HepG2 (cell line): Measurements from ENCODE around the gene PCDHGB2. TPM values are rescaled to one million over a fixed set of nuclear protein-coding genes. Genes with fewer than 3 reads are reported as not detected.
"Not testable (repeated sequence)": the region's sequence is repeated elsewhere in the genome, so short reads cannot be mapped to it uniquely, and the experiment has no call there.

ENCODE experiments used
- ATAC-seq: fragments of 200-7000 bp; cut with Tn5 transposase; 3 replicates; pipeline ENCODE4 v1.9.1; 2020; ENCODE audit warnings: mild to moderate bottlenecking, moderate library complexity
- BruUV-seq: library from RNA; stranded (reverse); fragments of 400-500 nt; replicated peaks from 2 replicates; lab custom pipeline; 2021; lab: Mats Ljungman, UMichigan
- CTCF ChIA-PET: fragments of 300-600 bp; formaldehyde crosslinking; extraction: SDS; loops from one replicate; lab custom pipeline; 2021; ENCODE audit warnings: low total read pairs, inconsistent platforms, low intra/inter-chr PET ratio; lab: Yijun Ruan, JAX
- POLR2A ChIA-PET: fragments of 350-600 bp; sonication (Branson Sonifier 250); formaldehyde crosslinking; loops from one replicate; lab custom pipeline; 2020; ENCODE audit warnings: antibody characterized with exemption, inconsistent platforms; lab: Yijun Ruan, JAX
- DNase-seq: peaks from one replicate; pipeline ENCODE4 v3.0.0-alpha.2; 2015; ENCODE audit warnings: low spot score
- FAIRE-seq: peaks from 3 replicates; lab custom pipeline; 2011; peaks lifted over from hg19 to GRCh38; lab: Jason Lieb, UNC
- H2AFZ ChIP-seq: one replicate; pipeline ENCODE4 v1.6.1; 2011; ENCODE audit warnings: low read length, inconsistent platforms
- H3K27ac ChIP-seq: fragments of 300-600 bp; 3 replicates; pipeline ENCODE4 v1.8.0; 2011; ENCODE audit warnings: mixed run types, mild to moderate bottlenecking, mixed read lengths, low read length, inconsistent platforms; ENCODE audit not compliant: insufficient read depth; ENCODE audit errors: extremely low read length
- H3K27me3 ChIP-seq, 2 experiments: fragments of 200-600 bp in 1 of 2; 2 replicates in 1 of 2; 3 replicates in 1 of 2; pipeline versions ENCODE4 v1.6.0 to v1.8.0; 2011; ENCODE audit warnings: low read length in 2 of 2, mild to moderate bottlenecking in 2 of 2, moderate library complexity in 2 of 2, inconsistent platforms in 1 of 2; ENCODE audit not compliant: insufficient read depth in 2 of 2, control insufficient read depth in 1 of 2
- H3K36me3 ChIP-seq, 2 experiments: fragments of 200-600 bp in 1 of 2; replicated peaks in 1 of 2; 2 replicates in 1 of 2; 3 replicates in 1 of 2; pipeline versions ENCODE4 v1.5.1 to v1.8.0; 2011; ENCODE audit warnings: low read length in 2 of 2, inconsistent platforms in 1 of 2; ENCODE audit not compliant: insufficient read depth in 2 of 2, control insufficient read depth in 1 of 2
- H3K4me1 ChIP-seq: 2 replicates; pipeline ENCODE4 v1.5.1; 2012; ENCODE audit warnings: low read length, inconsistent platforms; ENCODE audit not compliant: insufficient read depth
- H3K4me2 ChIP-seq: 2 replicates; pipeline ENCODE4 v1.6.0; 2011; ENCODE audit warnings: low read depth, low read length, inconsistent platforms
- H3K4me3 ChIP-seq, 3 experiments: fragments of 200-600 bp in 1 of 3; sonication (generic), shearing (Covaris generic) in 1 of 3; replicated peaks in 1 of 3; 2 replicates each; pipeline ENCODE4 v1.5.1; 2011 to 2016; ENCODE audit warnings: low read length in 3 of 3, inconsistent platforms in 2 of 3, low read depth in 2 of 3, mild to moderate bottlenecking in 2 of 3, control low read depth in 1 of 3, mixed read lengths in 1 of 3; ENCODE audit not compliant: insufficient read depth in 1 of 3
- H3K79me2 ChIP-seq: one replicate; pipeline ENCODE4 v1.6.1; 2011; ENCODE audit warnings: low read length, inconsistent platforms; ENCODE audit not compliant: insufficient read depth
- H3K9ac ChIP-seq: 2 replicates; pipeline ENCODE4 v1.6.0; 2011; ENCODE audit warnings: mild to moderate bottlenecking, low read depth, low read length, inconsistent platforms; ENCODE audit not compliant: insufficient read depth
- H3K9me3 ChIP-seq: 2 replicates; pipeline ENCODE4 v1.5.1; 2012; ENCODE audit warnings: mild to moderate bottlenecking, low read length
- H4K20me1 ChIP-seq: 2 replicates; pipeline ENCODE4 v1.6.0; 2011; ENCODE audit warnings: inconsistent platforms, mild to moderate bottlenecking, low read length, moderate library complexity; ENCODE audit not compliant: insufficient read depth
- CHD4 ChIP-seq: fragments of 200-600 bp; sonication (generic); IDR thresholded peaks from 2 replicates; pipeline ENCODE4 v1.7.0; 2017; ENCODE audit warnings: mild to moderate bottlenecking, low read length, borderline replicate concordance
- ETV6 ChIP-seq: sonication (generic); formaldehyde crosslinking; conservative IDR thresholded peaks from 2 replicates; pipeline ENCODE4 v1.4.0; 2020; ENCODE audit warnings: missing genetic modification reagents
- HDAC1 ChIP-seq: sonication (generic); formaldehyde crosslinking; IDR thresholded peaks from 2 replicates; pipeline ENCODE4 v1.5.1; 2020; ENCODE audit warnings: mild to moderate bottlenecking, missing genetic modification reagents
- REL ChIP-seq: sonication (generic); formaldehyde crosslinking; conservative IDR thresholded peaks from 2 replicates; pipeline ENCODE4 v1.8.0; 2022; ENCODE audit warnings: mild to moderate bottlenecking, missing genetic modification reagents, moderate library complexity
- RELA ChIP-seq: sonication (generic); formaldehyde crosslinking; IDR thresholded peaks from 2 replicates; pipeline ENCODE4 v1.4.0; 2020; ENCODE audit warnings: missing genetic modification reagents
- STAT5B ChIP-seq: sonication (generic); formaldehyde crosslinking; IDR thresholded peaks from 2 replicates; pipeline ENCODE4 v1.4.0; 2020; ENCODE audit warnings: missing genetic modification reagents
- WGBS: methylation state at CpG from one replicate; pipeline ENCODE4 v1.1.6; 2017; ENCODE audit warnings: low lambda C conversion rate; 5-methylcytosine and 5-hydroxymethylcytosine counted together
- in situ Hi-C: cut with HindIII; loops from 2 replicates; pipeline ENCODE4 v1.10.0; 2017; ENCODE audit warnings: low pct_unique_long_range_greater_than_20kb; ENCODE audit not compliant: extremely low pct_ligation_motif_present
- intact Hi-C: fragments of 100-400 bp; cut with micrococcal nuclease; formaldehyde crosslinking; loops from one replicate; pipeline ENCODE4 v1.10.0; 2022; ENCODE audit not compliant: unreplicated experiment
- polyA plus RNA-seq, 8 experiments: library from polyadenylated mRNA; depleted of rRNA in 3 of 8; stranded (reverse) in 7 of 8; unstranded in 1 of 8; fragments of >200 nt; fragmentation: Illumina TruSeq in 4 of 8; extraction: Trizol in 4 of 8; gene quantifications; 2 replicates each; pipeline versions ENCODE4 v1.2.1 to v1.2.3, GENCODE V29; 2011 to 2016; ENCODE audit warnings: low read depth in 4 of 8, missing spikeins in 1 of 8, mixed read lengths in 1 of 8; ENCODE audit not compliant: insufficient read depth in 1 of 8
- total RNA-seq, 5 experiments: library from RNA; depleted of rRNA; stranded (reverse); fragments of >200 nt; fragmentation: Illumina TruSeq; extraction: Trizol; gene quantifications; 2 replicates each; pipeline ENCODE4 v1.2.3, GENCODE V29; 2016; ENCODE audit warnings: low read depth in 1 of 5
- TF ChIP-seq, protein P1 (sequence below): sonication (generic); formaldehyde crosslinking; IDR thresholded peaks from 2 replicates; pipeline ENCODE4 v1.4.0; 2020; ENCODE audit warnings: missing genetic modification reagents

PCDHGB2 gene
- total and polyA plus RNA-seq, 2 of the 13 experiments (the other 11 are each of a cell fraction or from before 2014, with no cell fraction given) = 0.64 to 0.82 TPM

DNA sequence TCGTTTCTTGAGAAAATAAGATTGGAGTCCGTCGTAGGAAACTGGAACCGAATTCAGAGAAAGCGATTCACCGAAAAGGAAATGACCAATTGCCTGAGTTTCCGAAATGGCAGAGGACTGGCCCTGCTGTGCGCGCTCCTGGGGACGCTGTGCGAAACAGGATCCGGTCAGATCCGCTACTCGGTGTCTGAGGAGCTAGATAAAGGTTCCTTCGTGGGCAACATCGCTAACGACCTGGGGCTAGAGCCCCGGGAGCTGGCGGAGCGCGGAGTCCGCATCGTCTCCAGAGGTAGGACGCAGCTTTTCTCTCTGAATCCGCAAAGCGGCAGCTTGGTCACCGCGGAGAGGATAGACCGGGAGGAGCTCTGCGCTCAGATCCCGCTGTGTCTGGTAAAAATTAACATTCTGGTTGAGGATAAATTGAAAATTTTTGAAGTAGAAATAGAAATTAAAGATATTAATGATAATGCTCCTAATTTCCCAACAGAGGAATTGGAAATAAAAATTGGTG lies 15.8 kb upstream of the PCDHGB2 start (continued):
- TF ChIP-seq, protein P1, sequence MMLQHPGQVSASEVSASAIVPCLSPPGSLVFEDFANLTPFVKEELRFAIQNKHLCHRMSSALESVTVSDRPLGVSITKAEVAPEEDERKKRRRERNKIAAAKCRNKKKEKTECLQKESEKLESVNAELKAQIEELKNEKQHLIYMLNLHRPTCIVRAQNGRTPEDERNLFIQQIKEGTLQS (CRISPR knock-in tag) = no peak
- TF ChIP-seq REL (CRISPR knock-in tag) = no peak

DNA sequence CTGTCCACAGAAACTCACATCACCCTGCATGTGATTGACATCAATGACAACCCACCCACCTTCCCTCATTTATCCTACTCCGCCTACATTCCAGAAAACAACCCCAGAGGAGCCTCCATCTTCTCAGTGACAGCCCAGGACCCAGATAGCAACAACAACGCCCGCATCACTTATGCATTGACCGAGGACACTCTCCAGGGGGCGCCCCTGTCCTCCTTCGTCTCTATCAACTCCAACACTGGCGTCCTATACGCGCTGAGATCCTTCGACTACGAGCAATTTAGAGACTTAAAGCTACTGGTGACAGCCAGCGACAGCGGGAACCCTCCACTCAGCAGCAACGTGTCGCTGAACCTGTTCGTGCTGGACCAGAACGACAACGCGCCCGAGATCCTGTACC lies 14.5 kb upstream of the PCDHGB2 start:
- H3K4me1 ChIP-seq = no peaks in the 10 kb centered on the region
- FAIRE-seq (no peak), DNase-seq (no peak), ATAC-seq (no peak)
- H3K27ac ChIP-seq = no peak overlapping the region
- intact Hi-C loops (no loop called here), in situ Hi-C loops (no loop called here)
- WGBS = 75% methylated on average over 20 of the region's 20 CpGs
- no peak for TF ChIP-seq ETV6 (CRISPR knock-in tag)
- no peak for TF ChIP-seq STAT5B (CRISPR knock-in tag)
- no peak for TF ChIP-seq RELA (CRISPR knock-in tag)
- TF ChIP-seq HDAC1 (CRISPR knock-in tag) = no peak
- no peak for TF ChIP-seq CHD4
- H3K9me3 ChIP-seq = peaks cover 22% of the 10 kb centered on the region
- H3K4me3 ChIP-seq = no peak overlapping the region
- ChIA-PET CTCF (no interaction called here), POLR2A (no interaction called here)
- no peaks in the 10 kb centered on the region for H4K20me1 ChIP-seq
- H3K27me3 ChIP-seq = no peaks in the 10 kb centered on the region; a peak in 1 of 5 replicates
- no peak overlapping the region for H3K9ac ChIP-seq
- H3K79me2 ChIP-seq = no peaks in the 10 kb centered on the region
- no TSS peak for BruUV-seq
- H2AFZ ChIP-seq = no peak overlapping the region
- H3K36me3 ChIP-seq = no peaks in the 10 kb centered on the region
- H3K4me2 ChIP-seq = no peak overlapping the region

DNA sequence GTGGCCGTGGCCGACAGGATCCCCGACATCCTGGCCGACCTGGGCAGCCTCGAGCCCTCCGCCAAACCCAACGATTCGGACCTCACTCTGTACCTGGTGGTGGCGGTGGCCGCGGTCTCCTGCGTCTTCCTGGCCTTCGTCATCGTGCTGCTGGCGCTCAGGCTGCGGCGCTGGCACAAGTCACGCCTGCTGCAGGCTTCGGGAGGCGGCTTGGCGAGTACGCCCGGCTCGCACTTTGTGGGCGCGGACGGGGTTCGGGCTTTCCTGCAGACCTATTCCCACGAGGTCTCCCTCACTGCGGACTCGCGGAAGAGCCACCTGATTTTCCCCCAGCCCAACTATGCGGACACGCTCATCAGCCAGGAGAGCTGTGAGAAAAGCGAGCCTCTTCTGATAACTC lies 13.8 kb upstream of the PCDHGB2 start:
- H3K9me3 ChIP-seq = peaks cover 24% of the 10 kb centered on the region
- H3K79me2 ChIP-seq, H4K20me1 ChIP-seq, POLR2A ChIA-PET, intact Hi-C loops, H3K27me3 ChIP-seq, ATAC-seq, H3K36me3 ChIP-seq, FAIRE-seq, H3K9ac ChIP-seq, in situ Hi-C loops, H3K4me1 ChIP-seq, DNase-seq, H3K27ac ChIP-seq, H2AFZ ChIP-seq, H3K4me2 ChIP-seq, H3K4me3 ChIP-seq, CTCF ChIA-PET, BruUV-seq: not testable (repeated sequence)
- 76% methylated on average over 7 of the region's 35 CpGs for WGBS
